NB4 (cell line): Measurements from ENCODE around the gene RPEL1.

ENCODE experiments used
- CTCF ChIP-seq: IDR thresholded peaks from one replicate; pipeline ENCODE4 v1.5.1; 2012; ENCODE audit warnings: low read depth, low read length
- MAX ChIP-seq: IDR thresholded peaks from 2 replicates; pipeline ENCODE4 v1.6.1; 2011; ENCODE audit warnings: low read depth, low read length
- MYC ChIP-seq: IDR thresholded peaks from 2 replicates; pipeline ENCODE4 v1.6.1; 2011; ENCODE audit warnings: low read depth, low read length
- POLR2A ChIP-seq: IDR thresholded peaks from 2 replicates; pipeline ENCODE4 v1.6.1; 2011; ENCODE audit warnings: mild to moderate bottlenecking; ENCODE audit not compliant: insufficient read length; ENCODE audit errors: extremely low read depth

GRCh38 chr10:103197174-103197573, 48.5 kb upstream of the RPEL1 start:
- peak; percentile 68 for TF ChIP-seq POLR2A
- no peak for TF ChIP-seq CTCF
- TF ChIP-seq MAX, result peak; percentile 64; the same call in 1 of the 2 replicates
- peak; percentile 37; the same call in 1 of the 2 replicates for TF ChIP-seq MYC
